Left kidney (tissue), 2 donors: ENCODE results near the gene NKAIN2. TPM values are rescaled to one million over a fixed set of nuclear protein-coding genes. Genes with fewer than 3 reads are reported as not detected.
"Not testable (repeated sequence)": the region's sequence is repeated elsewhere in the genome, so short reads cannot be mapped to it uniquely, and the experiment has no call there.

Experiments used
- DNase-seq: peaks from one replicate; pipeline ENCODE4 v3.0.0-alpha.2; 2013
- polyA plus RNA-seq: library from polyadenylated mRNA; unstranded; fragments of 120-200 nt; gene quantifications from one replicate; pipeline ENCODE4 v1.2.1, GENCODE V29; 2013; ENCODE audit not compliant: insufficient read length

NKAIN2 gene
- polyA plus RNA-seq, 1 donor, result 20.6 TPM

- DNase-seq, result no peak
These were observed 520.6 kb downstream of the NKAIN2 start for GRCh38 chr6:124324237-124324636.

- DNase-seq, result no peak
These were observed 526.5 kb downstream of the NKAIN2 start for GRCh38 chr6:124330197-124330596.

GRCh38 chr6:124334359-124334758 is 530.7 kb downstream of the NKAIN2 start:
- no peak for DNase-seq

GRCh38 chr6:124339610-124340334 is 536.1 kb downstream of the NKAIN2 start:
- DNase-seq, result no peak

- not testable (repeated sequence) for DNase-seq
These were observed 544.7 kb downstream of the NKAIN2 start for GRCh38 chr6:124348339-124348738.

GRCh38 chr6:124355146-124355545 is 551.5 kb downstream of the NKAIN2 start:
- no peak for DNase-seq

GRCh38 chr6:124356276-124356810 is 552.7 kb downstream of the NKAIN2 start:
- DNase-seq, result no peak

GRCh38 chr6:124356811-124357210 is 553.1 kb downstream of the NKAIN2 start:
- no peak for DNase-seq

- DNase-seq, result no peak
These were observed 564.5 kb downstream of the NKAIN2 start for GRCh38 chr6:124368131-124368530.

GRCh38 chr6:124371974-124372475 is 568.4 kb downstream of the NKAIN2 start:
- DNase-seq, result no peak

- DNase-seq, result no peak
These were observed 569.7 kb downstream of the NKAIN2 start for GRCh38 chr6:124373386-124373785.

- DNase-seq, result no peak
These were observed 585.5 kb downstream of the NKAIN2 start for GRCh38 chr6:124389127-124389526.

- DNase-seq, result no peak
These were observed 589.9 kb downstream of the NKAIN2 start for GRCh38 chr6:124393536-124393935.

- DNase-seq, result no peak
These were observed 592.7 kb downstream of the NKAIN2 start for GRCh38 chr6:124396361-124396760.

- DNase-seq, result no peak
These were observed 596.8 kb downstream of the NKAIN2 start for GRCh38 chr6:124400261-124400999.

GRCh38 chr6:124410425-124410824 is 606.8 kb downstream of the NKAIN2 start:
- DNase-seq, result not testable (repeated sequence)

GRCh38 chr6:124412657-124413056 is 609.0 kb downstream of the NKAIN2 start:
- not testable (repeated sequence) for DNase-seq

- DNase-seq, result peak; percentile 32
These were observed 616.6 kb downstream of the NKAIN2 start for GRCh38 chr6:124420116-124420840.

GRCh38 chr6:124423621-124424020 is 620.0 kb downstream of the NKAIN2 start:
- no peak for DNase-seq

GRCh38 chr6:124430740-124431318 is 627.2 kb downstream of the NKAIN2 start:
- DNase-seq, result no peak

- DNase-seq, result no peak
These were observed 629.0 kb downstream of the NKAIN2 start for GRCh38 chr6:124432620-124433019.
